SK-N-SH treated with all-trans-retinoic acid at 6 μM for 48 hours (cell line): ENCODE measurements around the gene CCDC81.

Experiments used
- ARNTL ChIP-seq: fragments of 450-650 bp; formaldehyde crosslinking; IDR thresholded peaks from 2 replicates; pipeline ENCODE4 v1.5.0; 2020; ENCODE audit warnings: low read depth, mild to moderate bottlenecking, moderate library complexity, borderline replicate concordance
- GLIS3 ChIP-seq: fragments of 250-450 bp; sonication (Bioruptor Pico); IDR thresholded peaks from 2 replicates; pipeline ENCODE4 v1.5.0; 2020; ENCODE audit warnings: mild to moderate bottlenecking, moderate library complexity
- ISL1 ChIP-seq: fragments of 250-450 bp; sonication (Bioruptor Pico); IDR thresholded peaks from 2 replicates; pipeline ENCODE4 v2.1.2; 2022; ENCODE audit warnings: mild to moderate bottlenecking, moderate library complexity
- OSR1 ChIP-seq: fragments of 250-450 bp; sonication (Bioruptor Pico); IDR thresholded peaks from 2 replicates; pipeline ENCODE4 v1.8.0; 2022; ENCODE audit warnings: moderate library complexity, mild to moderate bottlenecking, inconsistent platforms
- PPARA ChIP-seq: fragments of 250-450 bp; sonication (Bioruptor Pico); IDR thresholded peaks from 2 replicates; pipeline ENCODE4 v1.5.0; 2020; ENCODE audit warnings: mild to moderate bottlenecking, borderline replicate concordance
- SNAI2 ChIP-seq: fragments of 250-450 bp; sonication (Bioruptor Pico); IDR thresholded peaks from 2 replicates; pipeline ENCODE4 v1.5.0; 2020; ENCODE audit warnings: mild to moderate bottlenecking, moderate library complexity
- TOX ChIP-seq: fragments of 250-450 bp; sonication (Bioruptor Pico); IDR thresholded peaks from 2 replicates; pipeline ENCODE4 v1.8.0; 2021; ENCODE audit warnings: mild to moderate bottlenecking, moderate library complexity, borderline replicate concordance
- ZFP30 ChIP-seq: fragments of 450-650 bp; formaldehyde crosslinking; IDR thresholded peaks from 2 replicates; pipeline ENCODE4 v1.5.0; 2022; ENCODE audit warnings: mild to moderate bottlenecking, moderate library complexity
- ZNF565 ChIP-seq: fragments of 450-650 bp; formaldehyde crosslinking; conservative IDR thresholded peaks from 2 replicates; pipeline ENCODE4 v1.5.0; 2020; ENCODE audit warnings: low read depth, mild to moderate bottlenecking, moderate library complexity
- ZNF70 ChIP-seq: fragments of 450-650 bp; formaldehyde crosslinking; IDR thresholded peaks from 2 replicates; pipeline ENCODE4 v1.5.0; 2020; ENCODE audit warnings: mild to moderate bottlenecking, moderate library complexity
- TF ChIP-seq, protein P1 (sequence below): fragments of 250-450 bp; sonication (Bioruptor Pico); IDR thresholded peaks from 2 replicates; pipeline ENCODE4 v1.8.0; 2020; ENCODE audit warnings: mild to moderate bottlenecking, moderate library complexity, borderline replicate concordance
- TF ChIP-seq, protein P2 (sequence below): fragments of 250-450 bp; sonication (Bioruptor Pico); IDR thresholded peaks from 2 replicates; pipeline ENCODE4 v1.5.1; 2020; ENCODE audit warnings: low read depth, mild to moderate bottlenecking, moderate library complexity
- TF ChIP-seq, protein P3 (sequence below): fragments of 250-450 bp; sonication (Bioruptor Pico); IDR thresholded peaks from 2 replicates; pipeline ENCODE4 v1.5.1; 2021; ENCODE audit warnings: mild to moderate bottlenecking, moderate library complexity

DNA sequence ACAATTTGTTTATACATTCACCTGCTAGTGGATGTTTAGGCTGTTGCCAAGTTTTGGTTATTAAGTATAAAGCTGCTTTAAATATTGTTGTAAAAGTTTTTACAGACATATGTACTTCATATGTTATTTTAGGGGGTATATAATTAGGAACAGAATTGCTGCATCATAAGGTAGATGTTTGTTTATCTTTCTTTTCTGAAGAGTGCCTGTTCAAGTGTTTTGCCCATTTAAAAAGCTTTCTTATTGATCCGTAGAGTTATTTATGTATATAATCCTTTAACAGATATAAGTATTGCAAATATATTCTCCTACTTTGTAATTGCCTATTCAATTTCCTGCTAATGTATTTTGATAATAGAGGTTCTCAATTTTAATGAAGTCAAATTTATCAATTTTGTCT lies 11.3 kb upstream of the CCDC81 start:
- TF ChIP-seq SNAI2 (CRISPR knock-in tag) (no peak), ZNF70 (CRISPR knock-in tag) (no peak), ZFP30 (CRISPR knock-in tag) (no peak), ZNF565 (no peak), GLIS3 (no peak), ISL1 (CRISPR knock-in tag) (no peak), PPARA (no peak), TOX (CRISPR knock-in tag) (no peak), OSR1 (CRISPR knock-in tag) (no peak), ARNTL (CRISPR knock-in tag) (no peak)
- TF ChIP-seq, protein P1, sequence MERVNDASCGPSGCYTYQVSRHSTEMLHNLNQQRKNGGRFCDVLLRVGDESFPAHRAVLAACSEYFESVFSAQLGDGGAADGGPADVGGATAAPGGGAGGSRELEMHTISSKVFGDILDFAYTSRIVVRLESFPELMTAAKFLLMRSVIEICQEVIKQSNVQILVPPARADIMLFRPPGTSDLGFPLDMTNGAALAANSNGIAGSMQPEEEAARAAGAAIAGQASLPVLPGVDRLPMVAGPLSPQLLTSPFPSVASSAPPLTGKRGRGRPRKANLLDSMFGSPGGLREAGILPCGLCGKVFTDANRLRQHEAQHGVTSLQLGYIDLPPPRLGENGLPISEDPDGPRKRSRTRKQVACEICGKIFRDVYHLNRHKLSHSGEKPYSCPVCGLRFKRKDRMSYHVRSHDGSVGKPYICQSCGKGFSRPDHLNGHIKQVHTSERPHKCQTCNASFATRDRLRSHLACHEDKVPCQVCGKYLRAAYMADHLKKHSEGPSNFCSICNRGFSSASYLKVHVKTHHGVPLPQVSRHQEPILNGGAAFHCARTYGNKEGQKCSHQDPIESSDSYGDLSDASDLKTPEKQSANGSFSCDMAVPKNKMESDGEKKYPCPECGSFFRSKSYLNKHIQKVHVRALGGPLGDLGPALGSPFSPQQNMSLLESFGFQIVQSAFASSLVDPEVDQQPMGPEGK (CRISPR knock-in tag): no peak
- TF ChIP-seq, protein P2, sequence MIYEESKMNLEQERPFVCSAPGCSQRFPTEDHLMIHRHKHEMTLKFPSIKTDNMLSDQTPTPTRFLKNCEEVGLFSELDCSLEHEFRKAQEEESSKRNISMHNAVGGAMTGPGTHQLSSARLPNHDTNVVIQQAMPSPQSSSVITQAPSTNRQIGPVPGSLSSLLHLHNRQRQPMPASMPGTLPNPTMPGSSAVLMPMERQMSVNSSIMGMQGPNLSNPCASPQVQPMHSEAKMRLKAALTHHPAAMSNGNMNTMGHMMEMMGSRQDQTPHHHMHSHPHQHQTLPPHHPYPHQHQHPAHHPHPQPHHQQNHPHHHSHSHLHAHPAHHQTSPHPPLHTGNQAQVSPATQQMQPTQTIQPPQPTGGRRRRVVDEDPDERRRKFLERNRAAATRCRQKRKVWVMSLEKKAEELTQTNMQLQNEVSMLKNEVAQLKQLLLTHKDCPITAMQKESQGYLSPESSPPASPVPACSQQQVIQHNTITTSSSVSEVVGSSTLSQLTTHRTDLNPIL: no peak
- TF ChIP-seq, protein P3, sequence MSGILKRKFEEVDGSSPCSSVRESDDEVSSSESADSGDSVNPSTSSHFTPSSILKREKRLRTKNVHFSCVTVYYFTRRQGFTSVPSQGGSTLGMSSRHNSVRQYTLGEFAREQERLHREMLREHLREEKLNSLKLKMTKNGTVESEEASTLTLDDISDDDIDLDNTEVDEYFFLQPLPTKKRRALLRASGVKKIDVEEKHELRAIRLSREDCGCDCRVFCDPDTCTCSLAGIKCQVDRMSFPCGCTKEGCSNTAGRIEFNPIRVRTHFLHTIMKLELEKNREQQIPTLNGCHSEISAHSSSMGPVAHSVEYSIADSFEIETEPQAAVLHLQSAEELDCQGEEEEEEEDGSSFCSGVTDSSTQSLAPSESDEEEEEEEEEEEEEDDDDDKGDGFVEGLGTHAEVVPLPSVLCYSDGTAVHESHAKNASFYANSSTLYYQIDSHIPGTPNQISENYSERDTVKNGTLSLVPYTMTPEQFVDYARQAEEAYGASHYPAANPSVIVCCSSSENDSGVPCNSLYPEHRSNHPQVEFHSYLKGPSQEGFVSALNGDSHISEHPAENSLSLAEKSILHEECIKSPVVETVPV (CRISPR knock-in tag): no peak
